Left cardiac atrium (tissue), 4 donors: ENCODE results near the gene PHF20. TPM values are rescaled to one million over a fixed set of nuclear protein-coding genes. Genes with fewer than 3 reads are reported as not detected.
A peak's percentile ranks its signal among the peaks of the same experiment; 100 is the strongest.
"Not testable (repeated sequence)": the region's sequence is repeated elsewhere in the genome, so short reads cannot be mapped to it uniquely, and the experiment has no call there.

ENCODE experiments used
- ATAC-seq, 2 donors: fragments of 200-7000 bp; cut with Tn5 transposase; one replicate each; pipeline ENCODE4 v1.9.1; 2020; ENCODE audit warnings: mild to moderate bottlenecking in 2 of 2, moderate library complexity in 2 of 2
- DNase-seq: peaks from one replicate; pipeline ENCODE4 v3.0.0-alpha.2; 2020
- intact Hi-C, 2 donors: fragments of 100-400 bp; cut with DNase I; formaldehyde crosslinking; loops; one replicate each; pipeline versions ENCODE4 v1.14.1 to v1.15.1; 2022 to 2023
- total RNA-seq, 2 donors: library from RNA; stranded (reverse); fragmentation: NEBNext Ultra II Directional; extraction: Animal tissue kit (Norgen Biotek cat#: 25700); gene quantifications; one replicate each; pipeline ENCODE4 v1.2.1, GENCODE V29; 2021
- donor health status: DM: no; HTN: yes; CAD: no.
- donor health status: DM: no; HTN: yes; CAD: no; lungs with severe emphysema.
- donor health status: DM: yes; HTN: yes; CAD: no.
- donor health status: Dilated cardiomyopathy.

The PHF20 gene
- total RNA-seq, 2 donors from 2014 or later: 45.5 to 50.5 TPM

GRCh38 chr20:35941620-35942019 lies 169.8 kb downstream of the PHF20 start:
- DNase-seq (no peak), ATAC-seq (no peak)
- intact Hi-C loops: no loop called here

- DNase-seq (no peak), ATAC-seq (no peak)
- intact Hi-C loops: no loop called here
These were observed 170.4 kb downstream of the PHF20 start for GRCh38 chr20:35942243-35942642.

- ATAC-seq: peak in 1 of 2 donors; percentile 17
These were observed 175.7 kb downstream of the PHF20 start for GRCh38 chr20:35947489-35947888.

GRCh38 chr20:35947907-35948306 lies 176.1 kb downstream of the PHF20 start:
- intact Hi-C loops: no loop called here
- no peak for ATAC-seq
- no peak for DNase-seq

More at GRCh38 chr20:35947489-35947888, 175.7 kb downstream of the PHF20 start:
- no peak for DNase-seq
- intact Hi-C loops: no loop called here

- DNase-seq: no peak
- ATAC-seq: no peak
- intact Hi-C loops: no loop called here
These were observed 178.3 kb downstream of the PHF20 start for GRCh38 chr20:35950093-35950492.

GRCh38 chr20:35952080-35952479 lies 180.3 kb downstream of the PHF20 start:
- intact Hi-C loops, DNase-seq, ATAC-seq: not testable (repeated sequence)

- ATAC-seq: no peak
- intact Hi-C loops: no loop called here
- DNase-seq: no peak
These were observed 180.9 kb downstream of the PHF20 start for GRCh38 chr20:35952480-35953386.

- DNase-seq (peak; percentile 59), ATAC-seq (peak; percentile 53 to 65)
- intact Hi-C loops: no loop called here
These were observed 181.8 kb downstream of the PHF20 start for GRCh38 chr20:35953387-35954199.

- peak; percentile 90 to 95 for ATAC-seq
- intact Hi-C loops: no loop called here
- peak; percentile 95 for DNase-seq
These were observed 182.5 kb downstream of the PHF20 start, which contains the start of gene SCAND1 for GRCh38 chr20:35954200-35954906. TSS of gene SCAND1 (minus strand) at chr20:35954502. CDS start at chr20:35954284, 218 bp downstream.

GRCh38 chr20:35954907-35955251 lies 183.1 kb downstream of the PHF20 start:
- DNase-seq (peak; percentile 28), ATAC-seq (peak; percentile 7 to 18)
- intact Hi-C loops: no loop called here

- no peak for ATAC-seq
- DNase-seq: no peak
- intact Hi-C loops: no loop called here
These were observed 184.8 kb downstream of the PHF20 start for GRCh38 chr20:35956616-35957015.

- ATAC-seq, intact Hi-C loops, DNase-seq: not testable (repeated sequence)
These were observed 187.5 kb downstream of the PHF20 start for GRCh38 chr20:35959291-35959690.

GRCh38 chr20:35963878-35964277 lies 192.1 kb downstream of the PHF20 start:
- intact Hi-C loops: no loop called here
- DNase-seq (no peak), ATAC-seq (no peak)

- intact Hi-C loops: no loop called here
- ATAC-seq: no peak
- DNase-seq: no peak
These were observed 196.3 kb downstream of the PHF20 start, which contains the start of gene CNBD2 for GRCh38 chr20:35967979-35968640. TSS of gene CNBD2 (plus strand) at chr20:35968590. CDS start at chr20:35968763, 173 bp downstream.

GRCh38 chr20:35968930-35969329 lies 197.1 kb downstream of the PHF20 start:
- DNase-seq (no peak), ATAC-seq (peak in 1 of 2 donors; percentile 23)
- intact Hi-C loops: no loop called here

GRCh38 chr20:35971981-35972380 lies 200.2 kb downstream of the PHF20 start:
- DNase-seq (no peak), ATAC-seq (no peak)
- intact Hi-C loops: no loop called here

- ATAC-seq (no peak), DNase-seq (no peak)
- intact Hi-C loops: no loop called here
These were observed 200.6 kb downstream of the PHF20 start for GRCh38 chr20:35972462-35972861.

- intact Hi-C loops: no loop called here
- DNase-seq (no peak), ATAC-seq (no peak)
These were observed 202.4 kb downstream of the PHF20 start for GRCh38 chr20:35974256-35974655.
